Skeletal muscle satellite cell (primary cell): ENCODE results near the gene RPL41.

Experiments
- H3K27me3 ChIP-seq: 2 replicates; pipeline ENCODE4 v1.7.0; 2013; ENCODE audit warnings: low read length; ENCODE audit not compliant: control insufficient read depth, insufficient read depth
- H3K36me3 ChIP-seq: 2 replicates; pipeline ENCODE4 v1.7.0; 2013; ENCODE audit warnings: mild to moderate bottlenecking, control low read depth, low read length; ENCODE audit not compliant: insufficient read depth
- H3K4me1 ChIP-seq: 2 replicates; pipeline ENCODE4 v1.7.0; 2013; ENCODE audit warnings: low read length; ENCODE audit not compliant: control insufficient read depth, insufficient read depth
- H3K4me2 ChIP-seq: 2 replicates; pipeline ENCODE4 v1.7.0; 2013; ENCODE audit warnings: mild to moderate bottlenecking, low read length
- H3K4me3 ChIP-seq: 2 replicates; pipeline ENCODE4 v1.7.0; 2013; ENCODE audit warnings: low read length
- H3K9ac ChIP-seq: 2 replicates; pipeline ENCODE4 v1.7.0; 2013; ENCODE audit warnings: mild to moderate bottlenecking, low read depth, low read length, moderate library complexity
- H3K9me3 ChIP-seq: replicated peaks from 2 replicates; pipeline ENCODE4 v1.7.0; 2013; ENCODE audit warnings: mild to moderate bottlenecking, control low read depth, low read length

The RPL41 gene

DNA sequence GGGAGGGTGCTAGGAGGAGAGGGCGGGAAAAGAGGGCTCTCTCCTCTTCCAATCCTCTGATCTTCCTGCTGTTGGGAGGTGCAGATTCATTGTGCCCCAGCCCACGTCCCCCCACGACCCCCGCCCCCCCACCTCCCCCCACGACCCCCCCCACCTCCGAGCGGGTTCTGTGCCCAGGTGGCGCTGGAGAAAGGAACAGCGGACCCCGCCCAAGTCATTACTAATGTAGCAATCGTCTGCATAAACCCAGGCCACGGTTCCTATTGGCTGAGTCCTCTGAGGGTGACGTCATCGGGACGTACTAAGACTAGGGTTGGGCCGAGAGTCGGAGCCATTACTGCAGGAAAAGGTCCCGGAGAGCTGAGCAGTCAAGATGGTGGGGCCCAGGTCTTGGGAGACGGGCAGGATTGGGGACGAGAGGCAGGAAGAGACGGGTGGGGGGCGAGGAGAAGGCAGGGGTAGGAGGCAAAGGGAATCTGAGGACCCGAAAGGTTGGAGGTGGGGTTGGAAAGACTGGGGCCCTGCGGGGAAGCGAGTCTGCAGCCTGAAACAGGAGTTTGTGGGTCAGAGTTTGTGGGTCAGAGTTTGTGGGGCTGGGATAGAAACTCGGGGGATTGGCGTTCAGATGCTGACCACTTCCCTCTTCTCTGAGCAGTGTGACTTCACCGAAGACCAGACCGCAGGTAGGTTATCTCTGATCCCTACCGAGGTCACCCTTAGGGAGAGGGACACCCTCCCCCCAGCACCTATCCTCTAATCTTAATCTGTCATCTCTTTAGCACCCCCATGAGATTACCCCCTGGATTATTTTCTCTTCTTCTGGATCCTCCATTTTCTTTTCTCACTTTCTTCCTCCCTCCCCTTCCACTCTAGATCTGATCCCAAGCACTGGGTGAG is 41.8 kb downstream of the RPL41 start, which contains the start of gene MYL6:
MYL6 (plus strand) TSS at position 331 of the 897 bp plus-strand sequence; CDS start at position 374, 43 bp downstream.
- Histone ChIP-seq H3K27me3 (no peaks in the 10 kb centered on the region), H3K4me3 (peak within 1 kb of the TSS; percentile 90), H3K36me3 (peaks cover 45% of the 10 kb centered on the region), H3K4me2 (peak within 1 kb of the TSS; percentile 97), H3K9me3 (no peaks in the 10 kb centered on the region), H3K4me1 (peaks cover 40% of the 10 kb centered on the region), H3K9ac (peak within 1 kb of the TSS; percentile 97)

GRCh38 chr12:56158926-56159461 is 42.6 kb downstream of the RPL41 start:
- no peaks in the 10 kb centered on the region for H3K27me3 ChIP-seq
- no peaks in the 10 kb centered on the region for H3K9me3 ChIP-seq
- peak overlapping the region; percentile 90 for H3K4me3 ChIP-seq
- H3K36me3 ChIP-seq = peaks cover 52% of the 10 kb centered on the region
- H3K9ac ChIP-seq = peak overlapping the region; percentile 97
- H3K4me1 ChIP-seq = peaks cover 33% of the 10 kb centered on the region
- peak overlapping the region; percentile 97 for H3K4me2 ChIP-seq

DNA sequence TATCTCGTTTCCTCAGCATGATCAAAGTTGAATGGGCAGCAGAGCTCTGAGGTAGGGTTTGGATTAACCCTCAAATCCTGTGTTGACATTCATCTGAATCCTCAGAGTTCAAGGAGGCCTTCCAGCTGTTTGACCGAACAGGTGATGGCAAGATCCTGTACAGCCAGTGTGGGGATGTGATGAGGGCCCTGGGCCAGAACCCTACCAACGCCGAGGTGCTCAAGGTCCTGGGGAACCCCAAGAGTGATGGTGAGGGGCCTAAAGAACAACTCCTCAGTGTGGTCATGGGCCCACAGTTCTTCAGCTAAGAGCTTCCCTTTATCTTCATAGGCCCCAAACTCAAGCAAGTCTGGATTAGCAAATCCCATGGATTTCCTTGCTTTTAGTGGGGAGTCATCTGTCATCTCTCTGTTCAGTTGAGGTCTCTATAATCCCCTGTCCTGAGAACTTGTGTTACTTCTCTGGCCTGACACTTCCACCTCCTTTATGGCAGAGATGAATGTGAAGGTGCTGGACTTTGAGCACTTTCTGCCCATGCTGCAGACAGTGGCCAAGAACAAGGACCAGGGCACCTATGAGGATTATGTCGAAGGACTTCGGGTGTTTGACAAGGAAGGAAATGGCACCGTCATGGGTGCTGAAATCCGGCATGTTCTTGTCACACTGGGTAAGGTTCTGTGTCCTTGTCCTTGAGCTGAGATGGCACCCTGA is 43.2 kb downstream of the RPL41 start:
- Histone ChIP-seq H3K4me2 (peak overlapping the region; percentile 97), H3K36me3 (peaks cover 59% of the 10 kb centered on the region), H3K4me3 (peak overlapping the region; percentile 90), H3K9me3 (no peaks in the 10 kb centered on the region), H3K9ac (peak overlapping the region; percentile 97), H3K27me3 (no peaks in the 10 kb centered on the region), H3K4me1 (peaks cover 33% of the 10 kb centered on the region)

DNA sequence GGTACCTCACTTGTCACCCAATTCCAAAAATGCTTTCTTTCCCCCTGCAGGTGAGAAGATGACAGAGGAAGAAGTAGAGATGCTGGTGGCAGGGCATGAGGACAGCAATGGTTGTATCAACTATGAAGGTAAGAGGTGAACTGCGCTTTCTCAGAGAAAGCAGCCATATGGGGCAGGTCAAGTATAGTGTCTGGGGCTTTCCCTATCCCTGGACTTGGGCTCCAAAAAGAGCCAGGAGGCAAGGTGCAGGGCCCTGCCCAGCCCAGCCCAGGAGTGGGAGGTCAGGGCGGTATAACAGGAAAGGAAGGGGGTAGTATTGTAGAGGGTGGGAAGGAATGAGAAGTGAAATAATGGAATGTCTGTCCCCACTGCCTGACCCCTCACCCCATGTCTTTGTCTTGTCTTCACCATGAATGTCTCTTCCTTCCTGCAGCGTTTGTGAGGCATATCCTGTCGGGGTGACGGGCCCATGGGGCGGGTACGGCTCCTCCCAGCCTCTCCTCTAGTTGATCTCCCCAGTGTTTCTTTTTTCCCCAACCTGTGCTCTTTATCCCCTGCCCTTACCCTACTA is 43.8 kb downstream of the RPL41 start:
- peak overlapping the region; percentile 90 for H3K4me3 ChIP-seq
- peak overlapping the region; percentile 97 for H3K9ac ChIP-seq
- H3K4me1 ChIP-seq = peaks cover 33% of the 10 kb centered on the region
- H3K36me3 ChIP-seq = peaks cover 64% of the 10 kb centered on the region
- no peaks in the 10 kb centered on the region for H3K27me3 ChIP-seq
- peak overlapping the region; percentile 97 for H3K4me2 ChIP-seq
- no peaks in the 10 kb centered on the region for H3K9me3 ChIP-seq

DNA sequence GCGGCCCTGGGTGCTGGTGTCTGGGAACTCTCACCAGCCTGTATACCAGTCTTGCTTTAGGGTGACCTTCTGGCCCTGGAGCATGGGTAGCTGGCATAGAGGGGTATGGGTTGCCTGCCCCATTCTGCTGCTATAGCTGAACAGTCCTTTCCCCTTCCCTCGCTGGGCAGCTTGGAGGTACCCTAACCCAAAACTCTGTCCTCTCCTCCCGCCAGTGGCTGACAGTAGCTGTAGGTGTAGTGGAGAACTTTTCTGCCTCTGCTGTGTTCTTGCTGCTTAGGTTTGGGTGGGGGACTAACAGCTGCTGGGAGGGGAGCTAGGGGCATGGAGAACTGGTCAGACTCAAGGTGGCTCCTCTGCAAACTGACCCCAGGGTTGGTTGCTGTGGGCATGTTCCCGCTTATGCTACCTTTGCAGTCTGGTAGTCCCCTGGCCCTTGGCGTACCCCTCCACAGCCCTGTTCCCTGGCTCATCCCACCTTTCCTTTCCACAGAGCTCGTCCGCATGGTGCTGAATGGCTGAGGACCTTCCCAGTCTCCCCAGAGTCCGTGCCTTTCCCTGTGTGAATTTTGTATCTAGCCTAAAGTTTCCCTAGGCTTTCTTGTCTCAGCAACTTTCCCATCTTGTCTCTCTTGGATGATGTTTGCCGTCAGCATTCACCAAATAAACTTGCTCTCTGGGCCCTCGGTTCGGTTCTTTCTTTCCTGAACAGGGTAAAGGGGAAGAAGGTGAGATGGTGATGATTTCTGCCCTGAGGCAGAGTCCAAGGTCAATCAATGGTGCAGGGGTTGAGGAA is 44.7 kb downstream of the RPL41 start:
- peaks cover 72% of the 10 kb centered on the region for H3K36me3 ChIP-seq
- H3K9me3 ChIP-seq = no peaks in the 10 kb centered on the region
- no peaks in the 10 kb centered on the region for H3K27me3 ChIP-seq
- H3K4me3 ChIP-seq = peak overlapping the region; percentile 90
- peaks cover 33% of the 10 kb centered on the region for H3K4me1 ChIP-seq
- peak overlapping the region; percentile 97 for H3K4me2 ChIP-seq
- peak overlapping the region; percentile 97 for H3K9ac ChIP-seq

- Histone ChIP-seq H3K9me3 (no peaks in the 10 kb centered on the region), H3K27me3 (no peaks in the 10 kb centered on the region), H3K36me3 (peaks cover 72% of the 10 kb centered on the region), H3K4me1 (peaks cover 33% of the 10 kb centered on the region), H3K9ac (peak overlapping the region; percentile 97), H3K4me2 (peak overlapping the region; percentile 97), H3K4me3 (no peak overlapping the region)
These were observed 45.4 kb downstream of the RPL41 start for GRCh38 chr12:56161690-56162351.

GRCh38 chr12:56162468-56163290 is 46.2 kb downstream of the RPL41 start:
- H3K4me3 ChIP-seq = no peak overlapping the region
- no peak overlapping the region for H3K9ac ChIP-seq
- H3K4me1 ChIP-seq = peaks cover 25% of the 10 kb centered on the region
- H3K27me3 ChIP-seq = no peaks in the 10 kb centered on the region
- no peaks in the 10 kb centered on the region for H3K9me3 ChIP-seq
- H3K4me2 ChIP-seq = no peak overlapping the region
- peaks cover 77% of the 10 kb centered on the region for H3K36me3 ChIP-seq

DNA sequence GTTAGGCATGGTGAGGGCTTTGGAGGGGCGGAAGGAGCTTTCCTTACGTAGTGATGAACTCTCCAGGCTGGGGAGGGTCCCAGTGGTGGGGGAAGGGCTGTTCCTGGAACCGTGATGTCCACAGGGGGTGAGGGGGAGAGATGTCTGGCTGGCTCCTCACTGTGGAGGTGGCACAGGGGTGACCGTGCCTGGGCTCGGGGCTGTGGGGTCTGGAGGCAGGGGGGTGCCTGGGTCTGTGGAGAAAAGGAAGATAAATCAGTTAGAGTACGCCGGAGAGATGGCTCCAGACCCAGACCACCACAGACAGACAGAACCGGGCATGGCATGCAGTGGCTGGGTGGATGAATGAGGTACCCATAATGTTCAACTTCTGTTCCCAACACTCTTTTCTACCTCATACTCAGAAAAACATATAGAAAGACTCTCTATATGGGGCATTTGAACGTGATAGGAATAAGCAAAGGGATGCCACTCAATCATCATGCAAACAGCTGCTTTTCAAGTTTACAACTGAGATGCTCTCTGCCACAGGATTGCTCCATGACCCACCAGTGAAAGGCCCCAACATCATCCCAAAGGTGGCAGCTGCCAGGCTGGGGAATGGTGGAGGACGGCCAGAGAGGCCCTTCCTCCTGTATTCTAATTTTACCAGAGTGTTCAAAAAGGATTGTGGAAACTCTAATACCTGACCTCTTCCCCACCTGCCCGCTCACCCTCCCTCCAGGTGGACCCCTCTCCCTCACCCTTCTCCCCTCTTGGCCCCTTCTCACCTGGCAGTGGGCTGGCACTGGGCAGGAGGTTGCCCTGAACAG is 47.3 kb downstream of the RPL41 start:
- Histone ChIP-seq H3K27me3 (no peaks in the 10 kb centered on the region), H3K4me2 (no peak overlapping the region), H3K9ac (no peak overlapping the region), H3K9me3 (no peaks in the 10 kb centered on the region), H3K36me3 (peaks cover 81% of the 10 kb centered on the region), H3K4me1 (peaks cover 25% of the 10 kb centered on the region), H3K4me3 (no peak overlapping the region)

- no peak overlapping the region for H3K4me2 ChIP-seq
- H3K9me3 ChIP-seq = no peaks in the 10 kb centered on the region
- peaks cover 76% of the 10 kb centered on the region for H3K36me3 ChIP-seq
- peaks cover 25% of the 10 kb centered on the region for H3K4me1 ChIP-seq
- no peaks in the 10 kb centered on the region for H3K27me3 ChIP-seq
- no peak overlapping the region for H3K4me3 ChIP-seq
- H3K9ac ChIP-seq = no peak overlapping the region
These were observed 47.9 kb downstream of the RPL41 start for GRCh38 chr12:56164345-56164729.
